ENCODE results near the gene ASB1. TPM values are rescaled to one million over a fixed set of nuclear protein-coding genes. Genes with fewer than 3 reads are reported as not detected.

ASB1 gene
- total and polyA plus RNA-seq, 9 of the 15 experiments (the other 6 are each of a cell fraction or from before 2014, with no cell fraction given), result 6.3 to 37.7 (median 23.9) TPM

DNA sequence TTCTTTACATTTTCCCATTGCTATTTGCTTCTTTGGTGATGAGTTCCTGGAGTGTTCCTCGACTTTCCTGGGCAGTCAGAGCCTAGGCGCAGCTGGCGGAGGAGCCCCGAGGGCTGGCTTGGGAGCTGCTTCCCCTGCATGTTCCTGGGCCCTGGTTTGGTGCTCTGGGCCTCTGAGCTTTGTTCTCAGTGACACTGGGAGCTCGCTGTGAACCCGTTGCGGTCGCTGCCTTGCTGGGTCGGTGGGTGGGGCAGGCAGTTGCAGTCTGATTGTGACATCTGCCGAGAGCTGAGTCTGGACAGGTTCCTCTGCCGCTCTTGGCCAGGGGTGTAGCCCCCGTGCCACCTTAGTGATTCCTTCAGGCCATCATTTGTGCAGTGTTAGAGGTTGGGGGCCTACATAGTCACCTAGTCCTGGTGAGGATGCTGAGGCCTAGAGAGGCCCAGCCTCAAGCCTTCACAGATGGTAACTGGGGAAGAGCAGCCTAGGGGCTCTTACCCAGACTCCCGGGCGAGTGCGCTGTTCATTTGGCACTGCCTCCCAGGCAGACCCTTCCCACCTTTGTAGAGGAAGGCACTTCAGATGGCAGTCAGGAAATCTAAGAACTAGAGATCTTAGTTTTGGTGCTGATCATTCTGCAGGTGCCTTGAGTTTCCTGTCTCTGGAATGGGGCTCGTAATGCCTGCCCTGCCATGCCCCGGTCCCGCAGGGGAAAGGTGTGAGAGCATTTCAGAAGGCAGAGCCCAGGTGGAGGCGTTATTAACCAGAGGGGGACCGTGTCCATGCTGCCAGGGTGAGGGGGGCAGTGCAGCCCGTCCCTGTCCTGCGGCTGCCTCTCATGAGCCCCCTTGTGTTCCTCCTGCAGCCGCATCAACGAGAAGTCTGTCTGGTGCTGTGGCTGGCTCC is 8.4 kb downstream of the ASB1 start:
- Histone ChIP-seq H3K27ac (ENCODE audit: extremely low read depth, low read depth, low read length) (no peak overlapping the region), H3K4me1 (replicated peaks in 1 of 2; ENCODE audit: control insufficient read depth in 2 of 2, insufficient read depth in 2 of 2, low read length in 2 of 2) (peaks cover 3 to 11% of the 10 kb centered on the region in 2 experiments; a peak in 4 of 5 replicates), H4K20me1 (replicated peaks; ENCODE audit: control insufficient read depth, insufficient read depth, low read length) (no peaks in the 10 kb centered on the region; the same call in 1 of the 2 replicates), H3K9ac (ENCODE audit: insufficient read depth in 1 of 2, low read depth in 2 of 2, low read length in 2 of 2) (no peak overlapping the region), H3K9me3 (replicated peaks; ENCODE audit: control insufficient read depth, insufficient read depth, low read depth, low read length) (no peaks in the 10 kb centered on the region), H3K36me3 (ENCODE audit: control insufficient read depth, insufficient read depth, low read length) (peaks cover 86% of the 10 kb centered on the region), H3K4me2 (ENCODE audit: insufficient read depth, low read length) (no peak overlapping the region), H3K79me2 (ENCODE audit: control insufficient read depth, insufficient read depth, low read length) (peaks cover 89% of the 10 kb centered on the region), H3K4me3 (no peak overlapping the region), H2AFZ (ENCODE audit: low read depth, low read length) (no peak overlapping the region), H3K9me1 (ENCODE audit: control insufficient read depth, insufficient read depth, low read length) (no peaks in the 10 kb centered on the region), H3K27me3 (ENCODE audit: control insufficient read depth in 2 of 2, insufficient read depth in 2 of 2, low read length in 2 of 2) (no peaks in the 10 kb centered on the region)
- in situ Hi-C loops (cut with MboI), result no loop called here
- no peak for TF ChIP-seq PTTG1 (tag; IDR thresholded peaks at IDR 0.05; ENCODE audit: low read depth)
- TF ChIP-seq PRPF4 (IDR thresholded peaks at IDR 0.05; ENCODE audit: insufficient read depth, low read depth, low read length, poor library complexity, severe bottlenecking), result no peak
- TF ChIP-seq CREM (IDR thresholded peaks at IDR 0.05; ENCODE audit: low read depth), result no peak
- no peak for TF ChIP-seq TRIM28 (IDR thresholded peaks at IDR 0.05)
- no peak for TF ChIP-seq ZNF282 (CRISPR knock-in tag; IDR thresholded peaks at IDR 0.05)
- TF ChIP-seq LEF1 (IDR thresholded peaks at IDR 0.05), result no peak
- TF ChIP-seq, protein P1, sequence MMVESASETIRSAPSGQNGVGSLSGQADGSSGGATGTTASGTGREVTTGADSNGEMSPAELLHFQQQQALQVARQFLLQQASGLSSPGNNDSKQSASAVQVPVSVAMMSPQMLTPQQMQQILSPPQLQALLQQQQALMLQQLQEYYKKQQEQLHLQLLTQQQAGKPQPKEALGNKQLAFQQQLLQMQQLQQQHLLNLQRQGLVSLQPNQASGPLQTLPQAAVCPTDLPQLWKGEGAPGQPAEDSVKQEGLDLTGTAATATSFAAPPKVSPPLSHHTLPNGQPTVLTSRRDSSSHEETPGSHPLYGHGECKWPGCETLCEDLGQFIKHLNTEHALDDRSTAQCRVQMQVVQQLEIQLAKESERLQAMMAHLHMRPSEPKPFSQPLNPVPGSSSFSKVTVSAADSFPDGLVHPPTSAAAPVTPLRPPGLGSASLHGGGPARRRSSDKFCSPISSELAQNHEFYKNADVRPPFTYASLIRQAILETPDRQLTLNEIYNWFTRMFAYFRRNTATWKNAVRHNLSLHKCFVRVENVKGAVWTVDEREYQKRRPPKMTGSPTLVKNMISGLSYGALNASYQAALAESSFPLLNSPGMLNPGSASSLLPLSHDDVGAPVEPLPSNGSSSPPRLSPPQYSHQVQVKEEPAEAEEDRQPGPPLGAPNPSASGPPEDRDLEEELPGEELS (CRISPR knock-in tag; IDR thresholded peaks at IDR 0.05; ENCODE audit: borderline replicate concordance), result no peak
- no peak for TF ChIP-seq ELF2 (CRISPR knock-in tag; IDR thresholded peaks at IDR 0.05)
- no peak for TF ChIP-seq RBM34 (IDR thresholded peaks at IDR 0.05; ENCODE audit: borderline replicate concordance, insufficient read depth, low read length)
- ChIA-PET CTCF (ENCODE audit: low intra/inter-chr PET ratio) (no interaction called here), POLR2A (interaction anchor here (0.6 to 1.3 kb wide), 2 partner anchors 8 to 15 kb away, joined by 3 read pairs; no protein-coding TSS in a partner anchor)
- BruUV-seq (replicated peaks), result no TSS peak
- WGBS (ENCODE audit: insufficient coverage, low coverage, missing lambda C conversion rate), result 87% methylated on average over 20 of the region's 24 CpGs
- intact Hi-C loops (cut with micrococcal nuclease), result no loop called here
- ATAC-seq (no peak), DNase-seq (ENCODE audit: extremely low read depth in 1 of 4, low spot score in 3 of 4) (no peak), FAIRE-seq (no peak)
